ENCODE results near the gene UGGT2. TPM values are rescaled to one million over a fixed set of nuclear protein-coding genes. Genes with fewer than 3 reads are reported as not detected.
"Not testable (repeated sequence)": the region's sequence is repeated elsewhere in the genome, so short reads cannot be mapped to it uniquely, and the experiment has no call there.

UGGT2 gene
- polyA plus RNA-seq, 4 donors, result 39.2 to 47.3 (median 42.6) TPM

GRCh38 chr13:95902741-95903140 lies 150.5 kb downstream of the UGGT2 start:
- no peak for DNase-seq (ENCODE audit: low read depth in 4 of 4, low spot score in 3 of 4)

- DNase-seq (ENCODE audit: low read depth in 4 of 4, low spot score in 3 of 4), result no peak
These were observed 154.9 kb downstream of the UGGT2 start for GRCh38 chr13:95898256-95898655.

GRCh38 chr13:95896301-95896700 lies 156.9 kb downstream of the UGGT2 start:
- no peak for DNase-seq (ENCODE audit: low read depth in 4 of 4, low spot score in 3 of 4)

- no peak for DNase-seq (ENCODE audit: low read depth in 4 of 4, low spot score in 3 of 4)
These were observed 159.3 kb downstream of the UGGT2 start for GRCh38 chr13:95893861-95894260.

- DNase-seq (ENCODE audit: low read depth in 4 of 4, low spot score in 3 of 4), result no peak
These were observed 171.1 kb downstream of the UGGT2 start for GRCh38 chr13:95882121-95882520.

- DNase-seq (ENCODE audit: low read depth in 4 of 4, low spot score in 3 of 4), result no peak
These were observed 172.9 kb downstream of the UGGT2 start for GRCh38 chr13:95880331-95880730.

- no peak for DNase-seq (ENCODE audit: low read depth in 4 of 4, low spot score in 3 of 4)
These were observed 178.9 kb downstream of the UGGT2 start for GRCh38 chr13:95874286-95874685.

GRCh38 chr13:95870421-95870820 lies 182.8 kb downstream of the UGGT2 start:
- DNase-seq (ENCODE audit: low read depth in 4 of 4, low spot score in 3 of 4), result no peak

GRCh38 chr13:95865080-95865615 lies 188.1 kb downstream of the UGGT2 start:
- no peak for DNase-seq (ENCODE audit: low read depth in 4 of 4, low spot score in 3 of 4)

- DNase-seq (ENCODE audit: low read depth in 4 of 4, low spot score in 3 of 4), result no peak
These were observed 190.8 kb downstream of the UGGT2 start for GRCh38 chr13:95862408-95862807.

GRCh38 chr13:95861296-95861695 lies 191.9 kb downstream of the UGGT2 start:
- no peak for DNase-seq (ENCODE audit: low read depth in 4 of 4, low spot score in 3 of 4)

- peak in 1 of 4 donors; percentile 22 for DNase-seq (ENCODE audit: low read depth in 4 of 4, low spot score in 3 of 4)
These were observed 194.7 kb downstream of the UGGT2 start for GRCh38 chr13:95858286-95859075.

- not testable (repeated sequence) for DNase-seq (ENCODE audit: low read depth in 4 of 4, low spot score in 3 of 4)
These were observed 207.5 kb downstream of the UGGT2 start for GRCh38 chr13:95845656-95846055.

GRCh38 chr13:95842898-95843297 lies 210.3 kb downstream of the UGGT2 start:
- DNase-seq (ENCODE audit: low read depth in 4 of 4, low spot score in 3 of 4), result no peak

GRCh38 chr13:95841894-95842293 lies 211.3 kb downstream of the UGGT2 start:
- DNase-seq (ENCODE audit: low read depth in 4 of 4, low spot score in 3 of 4), result no peak

- DNase-seq (ENCODE audit: low read depth in 4 of 4, low spot score in 3 of 4), result peak; percentile 29 to 61 (median 48)
These were observed 219.0 kb downstream of the UGGT2 start for GRCh38 chr13:95834134-95834765.

- DNase-seq (ENCODE audit: low read depth in 4 of 4, low spot score in 3 of 4), result no peak
These were observed 219.5 kb downstream of the UGGT2 start for GRCh38 chr13:95833719-95834118.

- no peak for DNase-seq (ENCODE audit: low read depth in 4 of 4, low spot score in 3 of 4)
These were observed 220.1 kb downstream of the UGGT2 start for GRCh38 chr13:95833126-95833525.

- no peak for DNase-seq (ENCODE audit: low read depth in 4 of 4, low spot score in 3 of 4)
These were observed 230.9 kb downstream of the UGGT2 start for GRCh38 chr13:95822303-95822702.

- no peak for DNase-seq (ENCODE audit: low read depth in 4 of 4, low spot score in 3 of 4)
These were observed 238.7 kb downstream of the UGGT2 start for GRCh38 chr13:95814495-95814894.

- DNase-seq (ENCODE audit: low read depth in 4 of 4, low spot score in 3 of 4), result no peak
These were observed 240.1 kb downstream of the UGGT2 start for GRCh38 chr13:95813139-95813538.

GRCh38 chr13:95809429-95809828 lies 243.8 kb downstream of the UGGT2 start:
- DNase-seq (ENCODE audit: low read depth in 4 of 4, low spot score in 3 of 4), result no peak
